Spleen (tissue), 13 donors: ENCODE results near the gene SH3BGRL2. TPM values are rescaled to one million over a fixed set of nuclear protein-coding genes. Genes with fewer than 3 reads are reported as not detected.

Experiments
- DNase-seq: peaks from one replicate; pipeline ENCODE4 v3.0.0-alpha.2; 2020
- H3K27ac ChIP-seq, 8 donors: fragments of 200-600 bp; sonication (generic) in 7 of 8; 1 replicate in 4 of 8; 2 replicates in 4 of 8; pipeline versions ENCODE4 v1.5.0 to v1.8.0; 2016 to 2021; ENCODE audit warnings: inconsistent platforms in 4 of 8, mild to moderate bottlenecking in 4 of 8, moderate library complexity in 1 of 8
- H3K27me3 ChIP-seq, 7 donors: fragments of 200-600 bp; sonication (generic) in 6 of 7; replicated peaks in 1 of 7; 1 replicate in 4 of 7; 2 replicates in 3 of 7; pipeline versions ENCODE4 v1.5.0 to v1.8.0; 2016 to 2021; ENCODE audit warnings: inconsistent platforms in 3 of 7, mild to moderate bottlenecking in 1 of 7
- H3K36me3 ChIP-seq, 6 donors: fragments of 200-600 bp; sonication (generic) in 5 of 6; 1 replicate in 4 of 6; 2 replicates in 2 of 6; pipeline versions ENCODE4 v1.5.0 to v1.8.0; 2016 to 2021; ENCODE audit warnings: inconsistent platforms in 2 of 6
- H3K4me1 ChIP-seq, 6 donors: fragments of 200-600 bp; sonication (generic) in 5 of 6; 1 replicate in 3 of 6; 2 replicates in 3 of 6; pipeline versions ENCODE4 v1.5.0 to v1.8.0; 2016 to 2021; ENCODE audit warnings: inconsistent platforms in 3 of 6
- H3K4me3 ChIP-seq, 8 donors: fragments of 200-600 bp; sonication (generic) in 7 of 8; 1 replicate in 4 of 8; 2 replicates in 4 of 8; pipeline versions ENCODE4 v1.5.0 to v1.8.0; 2016 to 2021; ENCODE audit warnings: inconsistent platforms in 4 of 8, mild to moderate bottlenecking in 4 of 8, moderate library complexity in 2 of 8
- H3K9me3 ChIP-seq, 8 donors: fragments of 200-600 bp; sonication (generic) in 7 of 8; 1 replicate in 4 of 8; 2 replicates in 4 of 8; pipeline versions ENCODE4 v1.5.0 to v1.8.0; 2016 to 2021; ENCODE audit warnings: inconsistent platforms in 4 of 8
- POLR2A ChIP-seq, 3 donors: fragments of 450-650 bp; IDR thresholded peaks; one replicate each; pipeline ENCODE4 v1.5.1; 2017; ENCODE audit warnings: antibody characterized with exemption in 3 of 3, mild to moderate bottlenecking in 1 of 3
- POLR2AphosphoS5 ChIP-seq, 3 donors: sonication (generic); formaldehyde crosslinking; IDR thresholded peaks; one replicate each; pipeline ENCODE4 v1.5.1; 2017; ENCODE audit warnings: antibody characterized with exemption in 3 of 3
- WGBS, 5 donors: extraction: QIAGEN DNeasy Blood & Tissue Kit in 3 of 5; methylation state at CpG; one replicate each; pipeline versions ENCODE4 v1.1.5 to v1.1.7; 2013 to 2018; 5-methylcytosine and 5-hydroxymethylcytosine counted together
- intact Hi-C: fragments of 100-400 bp; cut with DNase I; formaldehyde crosslinking; loops from one replicate; pipeline ENCODE4 v1.15.0; 2023; ENCODE audit warnings: low total_unique reads
- long read RNA-seq, 2 donors: transcript quantifications; one replicate each; lab custom pipeline, GENCODE V29; 2026
- polyA plus RNA-seq, 3 donors: library from polyadenylated mRNA; stranded (reverse); fragments of 200-250 nt; gene quantifications; one replicate each; pipeline ENCODE4 v1.2.1, GENCODE V29; 2013
- total RNA-seq, 7 donors: library from RNA; depleted of rRNA in 3 of 7; stranded (reverse); fragments of >200 nt in 3 of 7; fragmentation: NEBNext Ultra II Directional in 4 of 7; extraction: Animal tissue kit (Norgen Biotek cat#: 25700) in 4 of 7; gene quantifications; one replicate each; pipeline versions ENCODE4 v1.1.0 to v1.2.1, GENCODE V29; 2016 to 2021
- TF ChIP-seq, protein P1 (sequence below), 11 experiments: fragments of 200-600 bp in 7 of 11; fragments of 450-650 bp in 4 of 11; sonication (generic) in 4 of 11; IDR thresholded peaks in 8 of 11; conservative IDR thresholded peaks in 3 of 11; 1 replicate in 7 of 11; 2 replicates in 4 of 11; pipeline versions ENCODE4 v1.4.0 to v1.8.0; 2016 to 2021; ENCODE audit warnings: antibody characterized with exemption in 11 of 11, inconsistent platforms in 4 of 11, mild to moderate bottlenecking in 1 of 11
- donor health status: healthy with polysubstance abuse.
- donor health status: DM: no; HTN: no; CAD: no; lungs with moderate emphysema.
- donor health status: DM: no; HTN: no; CAD: no.
- donor health status: Bipolar disorder and iron deficiency.
- donor health status: healthy.
- donor health status: DM: no; HTN: no; CAD: no.
- donor health status: DM: yes; HTN: yes; CAD: no.

Gene SH3BGRL2
- 10 to 100 TPM in 5 of 7 donors, 1 to 10 TPM in 2; 9.4 to 24.6 (median 12.8) TPM for total RNA-seq
- 1 to 10 TPM; 1.8 to 3.8 (median 2.2) TPM for polyA plus RNA-seq
- long read RNA-seq, donor 1, full-length matches to known transcripts: 7 of 7 reads
- long read RNA-seq, donor 1, partial matches to known transcripts: 0 of 7 reads
- long read RNA-seq, donor 1, other reads (novel, unspliced or antisense): 0 of 7 reads
- long read RNA-seq, donor 2, full-length matches to known transcripts: 6 of 6 reads
- long read RNA-seq, donor 2, partial matches to known transcripts: 0 of 6 reads
- long read RNA-seq, donor 2, other reads (novel, unspliced or antisense): 0 of 6 reads

DNA sequence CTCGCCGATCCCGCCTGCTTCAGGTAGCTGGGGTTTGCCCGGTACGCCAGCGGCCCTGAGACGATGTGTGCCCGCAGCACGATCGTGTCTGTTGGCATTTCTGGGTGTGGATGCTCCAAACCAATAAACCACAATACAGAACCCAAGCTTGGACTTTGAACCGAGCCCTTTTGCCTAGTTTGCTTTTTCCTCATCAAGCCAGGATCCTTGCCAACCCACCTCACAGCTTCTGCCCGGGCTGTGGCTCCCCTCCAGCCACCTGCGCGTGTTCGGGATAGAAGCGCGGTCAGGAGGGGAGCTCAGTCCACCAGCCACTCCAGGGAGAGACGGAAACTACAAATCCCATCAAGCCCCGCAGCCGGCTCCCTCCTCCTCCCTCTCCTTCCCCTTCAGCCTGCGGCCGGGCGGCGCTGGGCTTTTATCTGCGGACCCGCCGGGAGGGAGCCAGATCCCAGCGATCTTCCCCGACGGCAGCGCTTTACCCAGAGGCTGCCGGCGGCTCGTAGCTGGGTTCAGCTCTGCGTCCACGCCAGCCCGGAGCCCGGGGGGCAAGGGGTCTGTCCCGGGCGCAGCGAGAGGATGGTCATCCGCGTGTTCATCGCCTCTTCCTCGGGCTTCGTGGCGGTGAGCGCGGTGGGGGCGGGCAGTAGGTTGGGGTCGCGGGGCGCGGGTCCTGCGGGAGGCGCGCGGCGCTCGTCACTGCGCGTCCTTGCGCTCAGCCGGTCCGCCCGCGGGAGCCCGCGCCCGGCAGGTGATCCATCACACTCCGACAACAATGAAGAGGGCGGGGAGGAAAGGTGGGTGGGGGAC lies at the start of gene SH3BGRL2:
Gene SH3BGRL2, plus strand, starts transcription at position 447 of the 810 bp plus-strand sequence. Its CDS starts 133 bp downstream, at position 580.
- Histone ChIP-seq H3K27me3 (peaks cover 0 to 53% (median 20%) of the 10 kb centered on the region in 7 donors), H3K36me3 (no peaks in the 10 kb centered on the region), H3K4me1 (peaks cover 0 to 21% (median 13%) of the 10 kb centered on the region in 6 donors), H3K4me3 (peak within 1 kb of the TSS; percentile 45 to 84 (median 62)), H3K27ac (peak within 1 kb of the TSS in 7 of 8 donors; percentile 14 to 64 (median 48)), H3K9me3 (no peaks in the 10 kb centered on the region)
- TF ChIP-seq POLR2A (IDR thresholded peaks at IDR 0.05) (no peak), POLR2AphosphoS5 (IDR thresholded peaks at IDR 0.05) (peak; percentile 51 to 75 (median 74))
- TF ChIP-seq, protein P1, sequence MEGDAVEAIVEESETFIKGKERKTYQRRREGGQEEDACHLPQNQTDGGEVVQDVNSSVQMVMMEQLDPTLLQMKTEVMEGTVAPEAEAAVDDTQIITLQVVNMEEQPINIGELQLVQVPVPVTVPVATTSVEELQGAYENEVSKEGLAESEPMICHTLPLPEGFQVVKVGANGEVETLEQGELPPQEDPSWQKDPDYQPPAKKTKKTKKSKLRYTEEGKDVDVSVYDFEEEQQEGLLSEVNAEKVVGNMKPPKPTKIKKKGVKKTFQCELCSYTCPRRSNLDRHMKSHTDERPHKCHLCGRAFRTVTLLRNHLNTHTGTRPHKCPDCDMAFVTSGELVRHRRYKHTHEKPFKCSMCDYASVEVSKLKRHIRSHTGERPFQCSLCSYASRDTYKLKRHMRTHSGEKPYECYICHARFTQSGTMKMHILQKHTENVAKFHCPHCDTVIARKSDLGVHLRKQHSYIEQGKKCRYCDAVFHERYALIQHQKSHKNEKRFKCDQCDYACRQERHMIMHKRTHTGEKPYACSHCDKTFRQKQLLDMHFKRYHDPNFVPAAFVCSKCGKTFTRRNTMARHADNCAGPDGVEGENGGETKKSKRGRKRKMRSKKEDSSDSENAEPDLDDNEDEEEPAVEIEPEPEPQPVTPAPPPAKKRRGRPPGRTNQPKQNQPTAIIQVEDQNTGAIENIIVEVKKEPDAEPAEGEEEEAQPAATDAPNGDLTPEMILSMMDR (IDR thresholded peaks at IDR 0.05 in 8 of 11, conservative IDR thresholded peaks at IDR 0.05 in 3 of 11): no peak
- intact Hi-C loops: no loop called here
- peak; percentile 85 for DNase-seq
- 1 to 4% (median 2%) methylated on average over 31 to 71 of the region's 72 CpGs for WGBS, 5 donors

DNA sequence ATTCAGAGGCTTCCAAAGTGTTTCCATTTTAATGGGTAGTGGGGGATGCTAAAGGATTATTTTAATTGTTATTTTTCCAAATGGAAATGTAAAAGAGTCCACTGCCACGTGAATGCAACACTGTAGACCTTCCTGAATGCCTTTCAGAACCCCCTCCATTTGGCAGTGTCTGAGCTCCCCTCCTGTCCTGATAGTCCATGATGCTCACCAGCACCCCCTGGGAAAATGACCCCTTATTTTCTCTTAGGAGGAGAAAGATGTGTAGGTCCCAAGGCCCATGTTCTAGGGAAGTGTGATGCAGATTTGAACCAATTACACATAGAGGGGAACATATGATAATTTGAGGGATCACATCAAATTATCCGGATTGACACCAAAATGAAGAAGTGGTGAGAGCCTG lies 46.8 kb upstream of the SH3BGRL2 start:
- no peak overlapping the region for H3K4me3 ChIP-seq
- DNase-seq: no peak
- no peaks in the 10 kb centered on the region for H3K36me3 ChIP-seq
- TF ChIP-seq, protein P1 (IDR thresholded peaks at IDR 0.05 in 8 of 11, conservative IDR thresholded peaks at IDR 0.05 in 3 of 11): no peak
- TF ChIP-seq POLR2A (IDR thresholded peaks at IDR 0.05): no peak
- TF ChIP-seq POLR2AphosphoS5 (IDR thresholded peaks at IDR 0.05): no peak
- H3K9me3 ChIP-seq: peaks cover 0 to 20% (median 13%) of the 10 kb centered on the region in 8 donors
- intact Hi-C loops: no loop called here
- H3K27ac ChIP-seq: no peak overlapping the region
- H3K4me1 ChIP-seq: no peaks in the 10 kb centered on the region
- no peaks in the 10 kb centered on the region for H3K27me3 ChIP-seq
- 65 to 80% (median 77%) methylated on average over 2 of the region's 2 CpGs for WGBS, 5 donors

DNA sequence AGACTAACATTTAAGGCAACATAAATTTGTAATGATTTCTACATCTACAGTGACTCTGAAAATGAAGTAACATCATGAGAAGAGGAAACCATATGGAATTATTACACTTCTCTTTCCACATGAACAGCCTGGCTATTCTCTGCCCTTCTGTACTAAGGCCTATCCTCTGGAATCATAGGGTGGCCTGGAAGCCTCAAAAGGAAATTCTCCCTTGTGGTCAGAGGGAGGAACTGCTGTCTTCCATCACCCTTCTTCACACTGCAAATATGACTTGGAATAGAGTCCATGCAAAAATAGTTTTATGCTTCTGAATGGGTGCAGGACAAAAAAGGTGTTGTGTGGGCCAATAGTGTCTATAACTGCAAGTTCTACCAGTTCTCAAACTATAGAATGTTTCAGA lies 44.6 kb upstream of the SH3BGRL2 start:
- TF ChIP-seq, protein P1 (IDR thresholded peaks at IDR 0.05 in 8 of 11, conservative IDR thresholded peaks at IDR 0.05 in 3 of 11): peak in 2 of 11 experiments; percentile 14 to 16
- TF ChIP-seq POLR2AphosphoS5 (IDR thresholded peaks at IDR 0.05) (no peak), POLR2A (IDR thresholded peaks at IDR 0.05) (no peak)
- no peak overlapping the region for H3K27ac ChIP-seq
- no peaks in the 10 kb centered on the region for H3K4me1 ChIP-seq
- intact Hi-C loops: no loop called here
- no peak for DNase-seq
- H3K36me3 ChIP-seq: no peaks in the 10 kb centered on the region
- H3K27me3 ChIP-seq: no peaks in the 10 kb centered on the region
- H3K4me3 ChIP-seq: no peak overlapping the region
- H3K9me3 ChIP-seq: peaks cover 0 to 16% (median 7%) of the 10 kb centered on the region in 8 donors

DNA sequence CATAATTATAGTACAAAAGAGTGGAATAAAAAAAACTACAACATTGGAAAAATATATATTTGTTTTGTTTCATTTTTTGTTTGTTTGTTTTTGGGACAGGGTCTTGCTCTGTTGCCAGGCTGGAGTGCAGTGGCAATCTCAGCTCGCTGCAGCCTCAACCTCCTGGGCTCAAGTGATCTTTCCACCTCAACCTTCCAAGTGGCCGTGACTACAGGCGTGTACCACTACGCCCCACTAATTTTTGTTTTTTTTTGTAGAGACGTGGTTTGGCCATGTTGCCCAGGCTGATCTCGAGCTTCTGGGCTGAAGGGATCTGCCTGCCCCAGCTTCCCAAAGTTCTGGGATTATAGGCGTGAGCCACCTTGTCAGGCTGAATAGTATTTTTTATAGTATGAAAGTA lies 41.4 kb upstream of the SH3BGRL2 start:
- H3K27ac ChIP-seq: no peak overlapping the region
- H3K4me1 ChIP-seq: no peaks in the 10 kb centered on the region
- DNase-seq: no peak
- peaks cover 0 to 5% (median 0%) of the 10 kb centered on the region in 8 donors for H3K9me3 ChIP-seq
- no peaks in the 10 kb centered on the region for H3K36me3 ChIP-seq
- WGBS, 5 donors: 74 to 84% (median 79%) methylated on average over 7 of the region's 7 CpGs
- no peaks in the 10 kb centered on the region for H3K27me3 ChIP-seq
- H3K4me3 ChIP-seq: no peak overlapping the region
- TF ChIP-seq, protein P1 (IDR thresholded peaks at IDR 0.05 in 8 of 11, conservative IDR thresholded peaks at IDR 0.05 in 3 of 11): no peak
- no peak for TF ChIP-seq POLR2AphosphoS5 (IDR thresholded peaks at IDR 0.05)
- TF ChIP-seq POLR2A (IDR thresholded peaks at IDR 0.05): no peak
- intact Hi-C loops: no loop called here
